T-cell (primary cell): Measurements from ENCODE around the gene CLTCL1. TPM values are rescaled to one million over a fixed set of nuclear protein-coding genes. Genes with fewer than 3 reads are reported as not detected.

Experiments
- ATAC-seq, 4 experiments: fragments of 200-7000 bp in 3 of 4; fragments of 150-1000 bp in 1 of 4; cut with Tn5 transposase; replicated peaks in 1 of 4; 1 replicate in 3 of 4; 2 replicates in 1 of 4; pipeline ENCODE4 v1.10.0; 2021; ENCODE audit warnings: moderate library complexity in 3 of 4, mild to moderate bottlenecking in 2 of 4, moderate number of reproducible peaks in 1 of 4
- CTCF ChIA-PET, 2 donors: fragments of 300-600 bp; sonication (Branson Sonifier 250); formaldehyde crosslinking; loops; one replicate each; lab custom pipeline; 2022; ENCODE audit warnings: antibody characterized with exemption in 2 of 2; lab: Charles Lee
- POLR2A ChIA-PET, 2 donors: fragments of 300-600 bp; sonication (Branson Sonifier 250); formaldehyde crosslinking; loops; one replicate each; lab custom pipeline; 2022; ENCODE audit warnings: antibody characterized with exemption in 2 of 2; lab: Charles Lee
- DNase-seq, 35 experiments: peaks; one replicate each; pipeline versions ENCODE4 v3.0.0 to v3.0.0-alpha.2; 2013 to 2023
- H3K27ac ChIP-seq: one replicate; pipeline ENCODE4 v1.5.1; 2013; ENCODE audit warnings: low read length
- H3K27me3 ChIP-seq, 2 experiments: replicated peaks in 1 of 2; 1 replicate in 1 of 2; 2 replicates in 1 of 2; pipeline versions ENCODE4 v1.6.1 to v1.7.0; 2013; ENCODE audit warnings: low read length in 1 of 2, mixed read lengths in 1 of 2; ENCODE audit not compliant: control insufficient read depth in 2 of 2, insufficient read depth in 2 of 2; ENCODE audit errors: extremely low read depth in 1 of 2
- H3K36me3 ChIP-seq, 2 donors: 1 replicate in 1 of 2; 2 replicates in 1 of 2; pipeline versions ENCODE4 v1.6.1 to v1.7.0; 2013; ENCODE audit warnings: low read length in 1 of 2; ENCODE audit not compliant: control insufficient read depth in 2 of 2, insufficient read depth in 1 of 2; ENCODE audit errors: extremely low read depth in 1 of 2
- H3K4me1 ChIP-seq, 2 experiments: 1 replicate in 1 of 2; 2 replicates in 1 of 2; pipeline versions ENCODE4 v1.6.1 to v1.7.0; 2013; ENCODE audit warnings: low read length in 2 of 2, mixed read lengths in 1 of 2; ENCODE audit not compliant: insufficient read depth in 2 of 2, control insufficient read depth in 1 of 2; ENCODE audit errors: extremely low read depth in 1 of 2
- H3K4me3 ChIP-seq, 2 donors: 1 replicate in 1 of 2; 2 replicates in 1 of 2; pipeline versions ENCODE4 v1.5.1 to v1.7.0; 2013; ENCODE audit warnings: mild to moderate bottlenecking in 2 of 2, low read length in 1 of 2, moderate library complexity in 1 of 2; ENCODE audit not compliant: control insufficient read depth in 1 of 2; ENCODE audit errors: extremely low read depth in 1 of 2
- H3K9me3 ChIP-seq: 2 replicates; pipeline ENCODE4 v1.7.0; 2013
- H3K27ac Mint-ChIP-seq, 2 donors: one replicate each; pipeline ENCODE4 v1.8.0; 2020 to 2021; ENCODE audit warnings: mild to moderate bottlenecking in 2 of 2, mixed read lengths in 2 of 2
- H3K27me3 Mint-ChIP-seq, 2 donors: one replicate each; pipeline ENCODE4 v1.8.0; 2021 to 2022; ENCODE audit warnings: mixed read lengths in 2 of 2
- H3K36me3 Mint-ChIP-seq: one replicate; pipeline ENCODE4 v1.8.0; 2021; ENCODE audit warnings: mixed read lengths
- H3K4me1 Mint-ChIP-seq, 3 donors: one replicate each; pipeline ENCODE4 v1.8.0; 2020 to 2022; ENCODE audit warnings: mixed read lengths in 3 of 3, mild to moderate bottlenecking in 1 of 3
- H3K4me3 Mint-ChIP-seq, 3 donors: one replicate each; pipeline ENCODE4 v1.8.0; 2020 to 2022; ENCODE audit warnings: mild to moderate bottlenecking in 3 of 3, mixed read lengths in 3 of 3, moderate library complexity in 3 of 3
- H3K9me3 Mint-ChIP-seq, 3 donors: one replicate each; pipeline ENCODE4 v1.8.0; 2020 to 2022; ENCODE audit warnings: mixed read lengths in 3 of 3
- WGBS: methylation state at CpG from one replicate; pipeline ENCODE4 v1.1.5; 2013; ENCODE audit warnings: missing lambda C conversion rate; ENCODE audit not compliant: insufficient coverage; 5-methylcytosine and 5-hydroxymethylcytosine counted together
- total RNA-seq, 35 experiments: library from RNA in 6 of 35; stranded (reverse) in 6 of 35; fragments of 120-200 nt in 1 of 35; gene quantifications; one replicate each; pipeline versions ENCODE4 v1.2.1 to v1.2.4 and lab custom pipeline; 2013 to 2026

Gene CLTCL1
- total RNA-seq, 5 donors from 2014 or later (not counting 1 experiment from before 2014, with no cell fraction given) = 0.63 to 3.9 (median 1.6) TPM

DNA sequence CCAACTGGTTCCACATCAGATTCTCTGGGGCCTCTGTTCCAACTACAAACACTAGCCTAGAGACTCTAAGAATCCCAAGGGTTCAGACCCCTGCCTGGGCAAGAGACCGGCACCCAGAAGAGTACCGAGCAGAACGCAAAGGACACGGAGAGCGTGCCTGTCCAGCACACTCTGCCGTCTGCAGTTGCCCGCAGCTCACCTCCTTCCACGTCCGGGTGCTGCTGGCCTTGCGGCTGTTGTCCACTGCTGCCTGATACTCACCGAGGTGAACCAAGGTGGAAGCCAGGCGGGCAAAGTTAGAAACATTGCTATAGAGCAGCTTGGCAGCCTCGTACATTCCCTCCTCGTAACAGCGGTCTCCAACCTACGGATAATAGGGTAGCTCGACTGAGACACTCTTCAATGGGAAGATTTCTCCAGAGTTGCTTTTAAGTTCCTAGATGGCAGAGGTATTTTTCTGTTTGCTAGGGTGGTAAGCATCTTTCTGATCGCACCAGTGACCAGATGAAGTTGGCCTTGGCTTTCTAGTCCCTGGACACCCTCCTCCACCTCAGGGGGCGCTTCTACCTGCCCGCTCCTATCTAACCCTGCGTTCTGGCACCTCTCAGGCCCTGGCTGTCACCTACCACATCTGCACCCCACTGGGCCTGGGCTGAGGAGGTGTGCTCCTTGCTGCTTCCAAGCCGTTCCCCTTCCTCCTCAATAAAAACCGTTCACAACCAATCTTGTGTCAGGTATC is 90.2 kb downstream of the CLTCL1 start:
- no peak overlapping the region for H3K27ac Mint-ChIP-seq
- Histone ChIP-seq H3K9me3 (no peaks in the 10 kb centered on the region), H3K4me3 (no peak overlapping the region), H3K4me1 (no peaks in the 10 kb centered on the region), H3K27me3 (peaks cover 0 to 16% of the 10 kb centered on the region in 2 experiments), H3K27ac (no peak overlapping the region), H3K36me3 (no peaks in the 10 kb centered on the region)
- peaks cover 14 to 16% of the 10 kb centered on the region in 2 donors for H3K27me3 Mint-ChIP-seq
- peaks cover 0 to 2% (median 0%) of the 10 kb centered on the region in 3 donors for H3K4me1 Mint-ChIP-seq
- no peak overlapping the region for H3K4me3 Mint-ChIP-seq
- ATAC-seq = no peak
- WGBS = 95% methylated on average over 20 of the region's 23 CpGs
- no peak for DNase-seq
- ChIA-PET POLR2A (no interaction called here), CTCF (no interaction called here)
- H3K36me3 Mint-ChIP-seq = no peaks in the 10 kb centered on the region
- peaks cover 0 to 3% (median 0%) of the 10 kb centered on the region in 3 donors for H3K9me3 Mint-ChIP-seq

DNA sequence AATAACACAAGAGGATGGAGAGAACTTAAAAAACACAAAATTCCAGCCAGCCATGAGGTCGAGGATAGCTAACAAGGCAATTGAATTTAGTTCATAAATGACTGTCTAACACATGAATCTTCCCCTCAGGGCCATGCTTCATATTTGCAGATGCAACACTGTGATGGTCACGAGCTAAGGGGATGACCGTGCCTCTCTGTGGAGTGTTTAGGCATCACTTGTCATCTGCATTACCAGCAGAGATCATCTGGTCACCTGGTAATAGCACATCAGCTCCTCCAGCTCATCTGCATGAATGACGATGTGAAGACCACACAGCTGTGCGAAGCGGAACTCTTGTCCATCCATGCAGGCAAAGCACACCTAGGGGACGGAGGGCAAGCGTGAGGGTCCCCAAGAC is 92.0 kb downstream of the CLTCL1 start:
- Mint-ChIP-seq H3K27ac (no peak overlapping the region), H3K4me1 (peaks cover 9 to 16% (median 11%) of the 10 kb centered on the region in 3 donors), H3K36me3 (no peaks in the 10 kb centered on the region), H3K4me3 (no peak overlapping the region), H3K9me3 (peaks cover 0 to 3% (median 0%) of the 10 kb centered on the region in 3 donors), H3K27me3 (peaks cover 11 to 16% of the 10 kb centered on the region in 2 donors)
- ChIA-PET POLR2A (no interaction called here), CTCF (no interaction called here)
- ATAC-seq = no peak
- Histone ChIP-seq H3K27ac (no peak overlapping the region), H3K36me3 (no peaks in the 10 kb centered on the region), H3K27me3 (peaks cover 0 to 13% of the 10 kb centered on the region in 2 experiments), H3K4me1 (peaks cover 0 to 9% of the 10 kb centered on the region in 2 experiments), H3K9me3 (no peaks in the 10 kb centered on the region), H3K4me3 (no peak overlapping the region)
- 88% methylated on average over 7 of the region's 8 CpGs for WGBS
- DNase-seq = no peak

DNA sequence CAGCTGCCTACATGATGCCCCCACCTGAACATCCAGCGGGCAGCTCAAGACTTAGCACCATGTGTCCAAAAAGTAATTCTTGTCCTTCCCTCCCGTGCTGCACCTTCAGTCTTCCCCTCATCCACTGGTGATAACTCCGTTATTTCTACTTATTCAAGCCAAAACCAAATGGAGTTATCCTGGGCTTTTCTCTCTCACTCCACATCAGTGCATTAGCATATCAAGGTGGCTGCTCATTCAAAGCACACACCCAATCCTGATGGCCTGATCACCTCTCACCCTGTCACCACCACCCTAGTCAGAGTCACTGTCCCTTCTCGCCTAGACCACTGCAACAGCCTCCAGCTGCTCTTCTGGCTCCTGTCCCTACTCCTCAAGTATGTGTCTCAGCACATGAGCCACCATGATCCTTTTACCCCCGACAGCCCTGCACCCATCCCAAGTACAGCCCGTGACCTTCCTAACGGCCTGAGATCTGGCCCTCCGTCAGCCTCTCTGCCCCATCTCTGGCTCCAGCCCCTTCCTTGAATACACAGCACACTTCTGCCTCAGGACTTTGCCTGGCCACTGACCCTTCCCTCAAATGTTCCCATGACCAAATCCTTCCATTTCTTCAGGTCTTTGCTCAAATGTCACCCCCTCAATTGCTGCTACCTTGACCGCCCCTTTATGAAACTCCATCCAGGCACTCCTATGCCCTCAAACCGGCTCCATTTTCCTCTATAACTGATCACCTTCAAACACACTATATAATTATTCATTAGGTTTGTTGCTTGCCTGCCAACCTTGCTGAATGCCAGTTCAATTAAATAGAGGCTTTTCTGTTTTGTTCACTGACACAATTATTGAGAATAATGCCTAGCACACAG is 93.3 kb downstream of the CLTCL1 start:
- peaks cover 9 to 16% (median 11%) of the 10 kb centered on the region in 3 donors for H3K4me1 Mint-ChIP-seq
- CTCF ChIA-PET = no interaction called here

DNA sequence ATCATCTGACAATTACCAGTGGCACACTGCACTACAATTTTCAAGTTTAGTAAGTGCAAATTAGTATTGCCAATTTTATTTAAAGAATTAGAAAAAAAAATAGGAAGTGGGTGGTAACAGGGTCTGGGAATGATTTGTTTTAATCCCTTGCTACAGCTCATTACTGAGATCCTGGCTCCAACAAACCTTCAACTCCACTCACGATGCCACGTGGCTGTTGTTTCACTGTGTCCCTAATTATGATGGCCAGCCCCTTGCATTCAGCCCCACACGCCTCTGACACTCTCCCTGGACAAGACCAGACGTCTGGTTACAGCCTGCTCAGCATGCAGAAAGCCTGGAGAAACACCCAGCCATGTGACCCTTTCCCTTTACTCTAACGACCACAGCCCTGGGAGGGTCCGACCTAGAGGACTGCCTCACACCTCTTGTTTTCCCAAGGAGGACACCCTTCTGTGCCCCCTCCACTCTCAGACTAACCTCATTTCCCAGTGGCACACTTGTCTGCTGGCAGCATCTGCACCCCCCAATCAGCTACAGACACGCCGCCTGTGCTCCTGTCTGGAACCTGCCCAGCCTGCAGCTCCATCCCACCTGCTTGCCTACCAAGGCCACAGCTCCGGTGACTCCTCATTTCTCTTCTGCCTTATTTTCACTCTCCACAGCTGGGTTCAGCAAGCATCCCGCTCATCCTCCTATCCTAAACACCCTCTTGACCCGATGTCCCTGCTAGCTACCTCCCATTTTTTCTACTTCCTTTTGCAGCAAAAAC is 94.5 kb downstream of the CLTCL1 start:
- Histone ChIP-seq H3K27ac (no peak overlapping the region), H3K4me3 (no peak overlapping the region), H3K36me3 (no peaks in the 10 kb centered on the region), H3K27me3 (peaks cover 0 to 14% of the 10 kb centered on the region in 2 experiments), H3K9me3 (no peaks in the 10 kb centered on the region), H3K4me1 (peaks cover 0 to 9% of the 10 kb centered on the region in 2 experiments)
- H3K9me3 Mint-ChIP-seq = no peaks in the 10 kb centered on the region
- peaks cover 9 to 16% (median 11%) of the 10 kb centered on the region in 3 donors for H3K4me1 Mint-ChIP-seq
- no peak overlapping the region for H3K4me3 Mint-ChIP-seq
- peaks cover 3 to 11% of the 10 kb centered on the region in 2 donors for H3K27me3 Mint-ChIP-seq
- ChIA-PET CTCF (no interaction called here), POLR2A (interaction anchor here in 1 of 2 donors (0.8 kb wide), 1 partner anchor 52 kb away, joined by 3 read pairs; the partner anchor contains the start of gene ESS2)
- 86% methylated on average over 11 of the region's 11 CpGs for WGBS
- DNase-seq (no peak), ATAC-seq (no peak)
- H3K27ac Mint-ChIP-seq = no peak overlapping the region
- H3K36me3 Mint-ChIP-seq = no peaks in the 10 kb centered on the region

More for the DNA sequence above, 93.3 kb downstream of the CLTCL1 start:
- Mint-ChIP-seq H3K27me3 (peaks cover 3 to 11% of the 10 kb centered on the region in 2 donors), H3K4me3 (no peak overlapping the region), H3K9me3 (peaks cover 0 to 3% (median 0%) of the 10 kb centered on the region in 3 donors), H3K36me3 (no peaks in the 10 kb centered on the region), H3K27ac (no peak overlapping the region)
- peaks cover 0 to 9% of the 10 kb centered on the region in 2 experiments for H3K4me1 ChIP-seq
- 91% methylated on average over 10 of the region's 10 CpGs for WGBS
- H3K36me3 ChIP-seq = no peaks in the 10 kb centered on the region
- H3K4me3 ChIP-seq = no peak overlapping the region
- POLR2A ChIA-PET = no interaction called here
- ATAC-seq = no peak
- peaks cover 0 to 9% of the 10 kb centered on the region in 2 experiments for H3K27me3 ChIP-seq
- H3K27ac ChIP-seq = no peak overlapping the region
- H3K9me3 ChIP-seq = no peaks in the 10 kb centered on the region
- DNase-seq = no peak

DNA sequence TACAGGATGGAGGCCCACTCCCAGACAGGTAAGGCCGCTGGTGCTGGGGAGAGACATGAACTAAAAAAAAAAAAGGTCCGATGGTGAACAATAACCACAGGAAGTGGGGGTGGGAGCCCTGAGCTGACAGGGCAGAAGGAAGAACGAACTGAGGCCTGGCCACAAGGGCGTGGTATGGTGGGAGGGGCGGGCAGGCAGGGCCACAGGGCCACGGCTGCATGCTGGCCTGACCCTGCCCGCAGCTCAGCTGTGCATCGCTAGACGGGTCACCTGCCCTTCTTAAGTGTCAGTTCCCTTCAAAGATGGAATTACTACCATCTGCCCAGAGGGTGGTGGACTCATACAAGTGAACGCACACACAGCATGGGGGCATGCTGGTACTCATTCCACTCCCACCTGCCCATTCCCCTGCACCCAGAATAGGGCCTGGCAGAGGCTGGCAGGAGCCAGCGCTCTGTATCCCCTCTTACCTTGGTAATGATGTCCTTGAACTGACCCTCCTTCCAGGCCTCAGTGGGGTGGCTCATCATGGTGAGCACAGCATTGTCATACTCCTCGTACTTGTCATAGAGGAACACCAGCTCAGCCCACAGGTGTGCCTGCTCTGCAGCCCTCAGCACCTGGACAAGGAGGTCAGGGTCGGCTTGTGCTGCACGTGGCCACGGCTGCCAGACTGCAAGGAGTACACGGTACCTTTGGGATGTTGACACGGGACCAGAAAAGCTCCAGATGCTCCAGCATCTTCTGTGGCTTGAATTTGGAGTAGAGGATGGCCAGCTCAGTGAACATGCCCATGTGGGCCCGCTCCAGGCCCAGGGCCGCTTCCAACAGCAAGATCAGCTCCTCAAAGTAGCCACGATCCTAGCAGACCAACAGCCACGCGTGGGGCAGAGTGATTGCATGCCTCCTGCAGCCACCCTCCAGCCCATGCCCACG is 95.5 kb downstream of the CLTCL1 start:
- H3K36me3 Mint-ChIP-seq = no peaks in the 10 kb centered on the region
- ChIA-PET CTCF (no interaction called here), POLR2A (no interaction called here)
- WGBS = 63% methylated on average over 22 of the region's 23 CpGs
- Histone ChIP-seq H3K27me3 (peaks cover 0 to 14% of the 10 kb centered on the region in 2 experiments), H3K9me3 (no peaks in the 10 kb centered on the region), H3K4me3 (no peak overlapping the region), H3K27ac (no peak overlapping the region), H3K4me1 (peaks cover 0 to 9% of the 10 kb centered on the region in 2 experiments), H3K36me3 (no peaks in the 10 kb centered on the region)
- H3K4me3 Mint-ChIP-seq = no peak overlapping the region
- peaks cover 3 to 11% of the 10 kb centered on the region in 2 donors for H3K27me3 Mint-ChIP-seq
- DNase-seq (no peak), ATAC-seq (no peak)
- H3K4me1 Mint-ChIP-seq = peaks cover 9 to 16% (median 11%) of the 10 kb centered on the region in 3 donors
- no peaks in the 10 kb centered on the region for H3K9me3 Mint-ChIP-seq
- no peak overlapping the region for H3K27ac Mint-ChIP-seq
